NCI-H146 treated with DMSO at 0.1 percent for 48 hours (cell line): ENCODE results near the gene PIRT.
"Not testable (repeated sequence)": the region's sequence is repeated elsewhere in the genome, so short reads cannot be mapped to it uniquely, and the experiment has no call there.

Experiments used
- DNase-seq: peaks from one replicate; lab custom pipeline; 2025; ENCODE audit not compliant: unreplicated experiment; lab: John Stamatoyannopoulos, UW

Gene PIRT

GRCh38 chr17:10837921-10838320 lies at the start of gene PIRT:
PIRT (minus strand) TSS chr17:10838087; CDS start chr17:10825645, 12,442 bp downstream.
- DNase-seq: no peak

- DNase-seq: no peak
Measured at GRCh38 chr17:10881959-10882358, 44.1 kb upstream of the PIRT start.

- DNase-seq: no peak
Measured at GRCh38 chr17:10879190-10879836, 41.4 kb upstream of the PIRT start.

- no peak for DNase-seq
Measured at GRCh38 chr17:10875984-10876555, 38.2 kb upstream of the PIRT start.

GRCh38 chr17:10875430-10875851 lies 37.6 kb upstream of the PIRT start:
- no peak for DNase-seq

GRCh38 chr17:10871914-10872313 lies 34.0 kb upstream of the PIRT start:
- no peak for DNase-seq

GRCh38 chr17:10870336-10871050 lies 32.6 kb upstream of the PIRT start:
- DNase-seq: no peak

- not testable (repeated sequence) for DNase-seq
Measured at GRCh38 chr17:10868744-10869143, 30.9 kb upstream of the PIRT start.

GRCh38 chr17:10859051-10859450 lies 21.2 kb upstream of the PIRT start:
- DNase-seq: no peak

GRCh38 chr17:10857976-10858375 lies 20.1 kb upstream of the PIRT start:
- no peak for DNase-seq

GRCh38 chr17:10846636-10847035 lies 8.7 kb upstream of the PIRT start:
- DNase-seq: not testable (repeated sequence)

- no peak for DNase-seq
Measured at GRCh38 chr17:10845388-10845751, 7.5 kb upstream of the PIRT start.

GRCh38 chr17:10844621-10845387 lies 6.9 kb upstream of the PIRT start:
- DNase-seq: peak; percentile 3

GRCh38 chr17:10843811-10844210 lies 5.9 kb upstream of the PIRT start:
- no peak for DNase-seq

- no peak for DNase-seq
Measured at GRCh38 chr17:10842658-10843057, 4.8 kb upstream of the PIRT start.

GRCh38 chr17:10838682-10839081 lies 795 bp upstream of the PIRT start:
- DNase-seq: no peak

GRCh38 chr17:10836966-10837590 lies 809 bp downstream of the PIRT start:
- no peak for DNase-seq

- no peak for DNase-seq
Measured at GRCh38 chr17:10836145-10836544, 1.7 kb downstream of the PIRT start.

- DNase-seq: no peak
Measured at GRCh38 chr17:10831696-10832095, 6.2 kb downstream of the PIRT start.

GRCh38 chr17:10827898-10828552 lies 9.9 kb downstream of the PIRT start:
- DNase-seq: no peak

- DNase-seq: no peak
Measured at GRCh38 chr17:10824874-10825273, 13.0 kb downstream of the PIRT start.
